ENCODE data around the gene SNRK. TPM values are rescaled to one million over a fixed set of nuclear protein-coding genes. Genes with fewer than 3 reads are reported as not detected.

Gene SNRK
- total and polyA plus RNA-seq, 9 of the 15 experiments (the other 6 are each of a cell fraction or from before 2014, with no cell fraction given): 1.7 to 12.3 (median 7.3) TPM

GRCh38 chr3:43319794-43320193 is 33.5 kb downstream of the SNRK start:
- Histone ChIP-seq H3K4me3 (no peak overlapping the region), H3K79me2 (ENCODE audit: control insufficient read depth, insufficient read depth, low read length) (peaks cover 7% of the 10 kb centered on the region; the same call in 1 of the 3 replicates), H3K4me1 (replicated peaks in 1 of 2; ENCODE audit: control insufficient read depth in 2 of 2, insufficient read depth in 2 of 2, low read length in 2 of 2) (no peaks in the 10 kb centered on the region), H3K36me3 (ENCODE audit: control insufficient read depth, insufficient read depth, low read length) (no peaks in the 10 kb centered on the region), H3K4me2 (ENCODE audit: insufficient read depth, low read length) (no peak overlapping the region), H3K9me3 (replicated peaks; ENCODE audit: control insufficient read depth, insufficient read depth, low read depth, low read length) (no peaks in the 10 kb centered on the region), H4K20me1 (replicated peaks; ENCODE audit: control insufficient read depth, insufficient read depth, low read length) (peaks cover 3% of the 10 kb centered on the region; the same call in 1 of the 2 replicates), H2AFZ (ENCODE audit: low read depth, low read length) (no peak overlapping the region), H3K9ac (ENCODE audit: insufficient read depth in 1 of 2, low read depth in 2 of 2, low read length in 2 of 2) (no peak overlapping the region), H3K27ac (ENCODE audit: extremely low read depth, low read depth, low read length) (no peak overlapping the region), H3K9me1 (ENCODE audit: control insufficient read depth, insufficient read depth, low read length) (no peaks in the 10 kb centered on the region), H3K27me3 (ENCODE audit: control insufficient read depth in 2 of 2, insufficient read depth in 2 of 2, low read length in 2 of 2) (no peaks in the 10 kb centered on the region; a peak in 1 of 5 replicates)
- no TSS peak for BruUV-seq (replicated peaks)
- TF ChIP-seq MECOM (CRISPR knock-in tag; IDR thresholded peaks at IDR 0.05) (no peak), MTF1 (CRISPR knock-in tag; IDR thresholded peaks at IDR 0.05; ENCODE audit: borderline replicate concordance) (no peak), GTF2F1 (IDR thresholded peaks at IDR 0.05; ENCODE audit: low read depth, low read length) (no peak), ATF7 (IDR thresholded peaks at IDR 0.05) (no peak), ZNF12 (CRISPR knock-in tag; IDR thresholded peaks at IDR 0.05) (no peak), CAMTA2 (CRISPR knock-in tag; conservative IDR thresholded peaks at IDR 0.05) (no peak), U2AF1 (optimal IDR thresholded peaks at IDR 0.05; ENCODE audit: low read depth, low read length) (no peak), ILK (tag; IDR thresholded peaks at IDR 0.05; ENCODE audit: borderline replicate concordance, low read depth) (no peak)
- TF ChIP-seq, protein P1, sequence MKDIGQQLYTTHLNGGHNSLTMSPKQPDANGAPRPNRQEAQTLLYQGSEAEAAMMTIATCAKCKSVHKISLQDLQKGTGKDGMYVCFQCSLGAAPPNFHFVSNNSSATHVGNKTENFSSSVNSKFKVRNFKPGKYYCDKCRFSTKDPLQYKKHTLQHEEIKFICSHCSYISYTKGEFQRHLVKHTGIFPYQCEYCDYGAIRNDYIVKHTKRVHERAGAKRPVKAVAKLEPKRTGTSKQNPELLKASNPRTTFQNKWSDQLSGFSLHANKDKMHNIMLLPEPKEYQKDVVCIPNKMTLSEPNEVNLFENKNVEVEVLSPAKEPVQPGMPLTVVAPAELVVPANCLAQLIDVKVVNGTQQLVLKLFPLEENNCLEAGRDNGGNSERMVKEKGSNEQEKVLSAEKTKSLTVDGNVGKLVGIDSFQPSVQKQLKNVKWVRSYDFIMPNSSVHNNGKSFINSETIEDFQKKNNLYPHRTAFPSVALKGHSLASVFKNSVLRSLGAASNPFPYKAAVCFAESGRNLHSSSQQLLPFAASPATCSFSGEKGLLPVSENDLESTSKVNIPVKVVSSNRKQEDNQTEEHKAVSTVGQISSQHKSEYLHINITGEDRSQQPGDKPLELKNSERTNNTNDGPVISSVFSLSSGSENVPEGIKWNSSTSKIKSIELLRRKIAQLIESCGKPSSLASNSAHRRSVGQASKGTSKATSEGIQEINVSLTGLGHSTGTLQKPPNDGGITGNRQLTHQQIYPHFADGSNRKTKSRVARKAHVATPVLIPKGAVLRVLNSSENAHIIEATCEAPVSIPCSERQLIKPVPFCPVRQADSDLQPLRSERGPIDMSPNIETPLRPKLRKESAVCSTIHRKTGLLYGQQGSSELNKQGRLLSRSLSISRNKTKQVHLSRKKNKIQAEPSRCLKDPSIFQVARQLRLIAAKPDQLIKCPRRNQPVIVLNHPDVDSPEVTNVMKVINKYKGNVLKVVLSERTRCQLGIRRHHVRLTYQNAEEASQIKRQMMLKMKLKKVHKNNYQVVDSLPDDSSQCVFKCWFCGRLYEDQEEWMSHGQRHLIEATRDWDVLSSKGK (CRISPR knock-in tag; IDR thresholded peaks at IDR 0.05): no peak
- DNase-seq (ENCODE audit: extremely low read depth in 1 of 4, low spot score in 3 of 4): no peak
- no peak for FAIRE-seq
- POLR2A ChIA-PET: interaction anchor here (1.6 to 1.7 kb wide), 2 partner anchors 9 kb away, joined by 6 read pairs; no protein-coding TSS in a partner anchor
- 91% methylated on average over 3 of the region's 3 CpGs for WGBS (ENCODE audit: insufficient coverage, low coverage, missing lambda C conversion rate)
- no peak for ATAC-seq
- intact Hi-C loops (cut with micrococcal nuclease): no loop called here
- CTCF ChIA-PET (ENCODE audit: low intra/inter-chr PET ratio): no interaction called here
- in situ Hi-C loops (cut with MboI): no loop called here

Measured in K562 (cell line).